MCF 10A (cell line): ENCODE data around the gene IPO13. TPM values are rescaled to one million over a fixed set of nuclear protein-coding genes. Genes with fewer than 3 reads are reported as not detected.

Source experiments
- BruUV-seq: library from RNA; stranded (reverse); fragments of 400-500 nt; replicated peaks from 2 replicates; lab custom pipeline; 2021; lab: Mats Ljungman, UMichigan
- CTCF ChIA-PET: fragments of 300-600 bp; sonication (Branson Sonifier 250); formaldehyde crosslinking; extraction: SDS; loops from one replicate; lab custom pipeline; 2021; ENCODE audit warnings: antibody characterized with exemption, inconsistent platforms; lab: Yijun Ruan, JAX
- POLR2A ChIA-PET: fragments of 300-600, 350-650 bp; sonication (Branson Sonifier 250); formaldehyde crosslinking; extraction: SDS; loops from one replicate; lab custom pipeline; 2020; ENCODE audit warnings: antibody characterized with exemption, inconsistent platforms; lab: Yijun Ruan, JAX
- DNase-seq: peaks from one replicate; pipeline ENCODE4 v3.0.0-alpha.2; 2018; ENCODE audit not compliant: unreplicated experiment
- H3K27ac Mint-ChIP-seq: one replicate; pipeline ENCODE4 v1.8.0; 2022; ENCODE audit warnings: mild to moderate bottlenecking, low read depth, mixed read lengths; ENCODE audit not compliant: unreplicated experiment
- H3K27me3 Mint-ChIP-seq: one replicate; pipeline ENCODE4 v1.8.0; 2022; ENCODE audit warnings: mixed read lengths; ENCODE audit not compliant: insufficient read depth, unreplicated experiment
- H3K36me3 Mint-ChIP-seq: one replicate; pipeline ENCODE4 v1.8.0; 2022; ENCODE audit warnings: mild to moderate bottlenecking, moderate library complexity, mixed read lengths; ENCODE audit not compliant: insufficient read depth, unreplicated experiment
- H3K4me1 Mint-ChIP-seq: one replicate; pipeline ENCODE4 v1.8.0; 2022; ENCODE audit warnings: mixed read lengths; ENCODE audit not compliant: insufficient read depth, unreplicated experiment
- H3K4me3 Mint-ChIP-seq: one replicate; pipeline ENCODE4 v1.8.0; 2022; ENCODE audit warnings: mild to moderate bottlenecking, moderate library complexity, mixed read lengths; ENCODE audit not compliant: unreplicated experiment
- H3K9me3 Mint-ChIP-seq: one replicate; pipeline ENCODE4 v1.8.0; 2022; ENCODE audit warnings: mixed read lengths; ENCODE audit not compliant: unreplicated experiment
- intact Hi-C: fragments of 100-400 bp; cut with micrococcal nuclease; formaldehyde crosslinking; loops from 2 replicates; pipeline ENCODE4 v1.14.1; 2022
- total RNA-seq: library from RNA; stranded (reverse); gene quantifications from 2 replicates; pipeline ENCODE4 v1.2.3, GENCODE V29; 2022
- TF ChIP-seq, protein P1 (sequence below): fragments of 200-600 bp; IDR thresholded peaks from one replicate; pipeline ENCODE4 v1.8.0; 2022; ENCODE audit warnings: antibody characterized with exemption, mild to moderate bottlenecking; ENCODE audit not compliant: unreplicated experiment

IPO13 gene
- total RNA-seq, 1 experiment from 2014 or later, result 23.9 TPM

DNA sequence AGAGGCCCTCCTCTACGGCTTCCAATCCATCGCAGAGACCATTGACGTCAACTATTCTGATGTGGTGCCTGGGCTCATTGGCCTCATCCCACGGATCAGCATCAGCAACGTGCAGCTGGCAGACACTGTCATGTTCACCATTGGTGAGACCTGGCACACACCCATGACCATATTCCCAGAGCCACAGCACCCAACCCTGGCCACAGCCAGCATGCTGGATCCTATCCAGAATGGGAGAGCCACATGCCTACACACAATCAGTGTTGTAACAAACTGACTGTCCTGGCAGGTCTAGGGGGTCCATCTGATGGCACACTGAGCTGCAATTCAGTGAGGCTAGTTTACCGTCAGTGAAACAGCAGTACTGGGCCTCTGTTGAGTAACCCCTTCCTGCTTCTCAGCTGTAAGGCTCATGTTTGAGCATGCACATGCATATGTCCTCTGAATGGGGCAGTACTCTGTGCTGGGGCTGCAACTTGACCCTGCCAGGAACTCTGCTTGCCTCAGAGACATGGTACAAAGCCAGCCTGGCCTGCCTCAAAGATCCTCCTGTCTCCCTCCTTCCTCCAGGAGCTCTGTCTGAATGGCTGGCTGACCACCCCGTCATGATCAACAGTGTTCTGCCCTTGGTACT is 10.8 kb downstream of the IPO13 start:
- TF ChIP-seq, protein P1, sequence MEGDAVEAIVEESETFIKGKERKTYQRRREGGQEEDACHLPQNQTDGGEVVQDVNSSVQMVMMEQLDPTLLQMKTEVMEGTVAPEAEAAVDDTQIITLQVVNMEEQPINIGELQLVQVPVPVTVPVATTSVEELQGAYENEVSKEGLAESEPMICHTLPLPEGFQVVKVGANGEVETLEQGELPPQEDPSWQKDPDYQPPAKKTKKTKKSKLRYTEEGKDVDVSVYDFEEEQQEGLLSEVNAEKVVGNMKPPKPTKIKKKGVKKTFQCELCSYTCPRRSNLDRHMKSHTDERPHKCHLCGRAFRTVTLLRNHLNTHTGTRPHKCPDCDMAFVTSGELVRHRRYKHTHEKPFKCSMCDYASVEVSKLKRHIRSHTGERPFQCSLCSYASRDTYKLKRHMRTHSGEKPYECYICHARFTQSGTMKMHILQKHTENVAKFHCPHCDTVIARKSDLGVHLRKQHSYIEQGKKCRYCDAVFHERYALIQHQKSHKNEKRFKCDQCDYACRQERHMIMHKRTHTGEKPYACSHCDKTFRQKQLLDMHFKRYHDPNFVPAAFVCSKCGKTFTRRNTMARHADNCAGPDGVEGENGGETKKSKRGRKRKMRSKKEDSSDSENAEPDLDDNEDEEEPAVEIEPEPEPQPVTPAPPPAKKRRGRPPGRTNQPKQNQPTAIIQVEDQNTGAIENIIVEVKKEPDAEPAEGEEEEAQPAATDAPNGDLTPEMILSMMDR, result no peak
- CTCF ChIA-PET, result interaction anchor here (1.3 to 1.4 kb wide), 2 partner anchors 12 to 84 kb away, joined by 3 to 4 read pairs; no protein-coding TSS in a partner anchor
- H3K36me3 Mint-ChIP-seq, result peaks cover 7% of the 10 kb centered on the region
- BruUV-seq, result no TSS peak
- H3K4me3 Mint-ChIP-seq, result no peak overlapping the region
- no peaks in the 10 kb centered on the region for H3K9me3 Mint-ChIP-seq
- POLR2A ChIA-PET, result no interaction called here
- no peaks in the 10 kb centered on the region for H3K27me3 Mint-ChIP-seq
- intact Hi-C loops, result no loop called here
- no peak overlapping the region for H3K27ac Mint-ChIP-seq
- no peaks in the 10 kb centered on the region for H3K4me1 Mint-ChIP-seq
- no peak for DNase-seq

DNA sequence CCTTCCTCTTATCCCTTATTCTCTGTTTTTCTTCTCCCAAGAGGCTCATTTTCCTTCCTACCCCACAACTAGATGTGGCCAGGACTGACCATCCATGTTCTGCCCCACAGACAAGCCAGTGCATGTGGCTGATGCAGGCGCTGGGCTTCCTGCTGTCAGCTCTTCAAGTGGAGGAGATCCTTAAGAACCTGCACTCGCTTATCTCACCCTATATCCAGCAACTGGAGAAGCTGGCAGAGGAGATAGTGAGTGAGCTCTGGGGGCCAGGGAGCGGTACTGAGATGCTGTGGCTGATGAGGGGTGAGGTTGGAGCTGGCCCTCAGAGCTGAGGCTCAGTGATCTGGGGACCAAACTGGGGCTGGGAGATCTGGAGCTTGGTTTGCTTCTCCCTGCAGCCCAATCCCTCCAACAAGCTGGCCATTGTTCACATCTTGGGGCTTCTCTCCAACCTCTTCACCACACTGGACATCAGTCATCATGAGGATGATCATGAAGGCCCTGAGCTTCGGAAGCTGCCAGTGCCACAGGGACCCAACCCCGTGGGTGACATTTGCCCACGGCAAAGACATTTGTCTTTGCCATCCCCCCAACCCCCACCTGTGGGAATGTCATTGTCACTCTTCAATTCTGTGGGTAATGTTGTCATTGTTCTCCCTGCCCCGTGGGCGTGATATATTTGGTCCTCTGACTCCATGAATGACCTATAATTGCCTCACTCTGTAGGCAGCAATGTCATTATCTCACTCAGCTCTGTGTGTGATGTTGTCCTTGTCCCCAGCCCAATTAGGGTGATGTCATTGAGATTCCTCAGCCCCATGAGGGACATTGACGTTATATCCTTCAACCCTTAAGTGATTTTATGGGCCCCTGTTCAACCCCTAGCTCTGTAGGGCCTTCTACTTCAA is 11.9 kb downstream of the IPO13 start:
- TF ChIP-seq, protein P1, result no peak
- POLR2A ChIA-PET, result no interaction called here

DNA sequence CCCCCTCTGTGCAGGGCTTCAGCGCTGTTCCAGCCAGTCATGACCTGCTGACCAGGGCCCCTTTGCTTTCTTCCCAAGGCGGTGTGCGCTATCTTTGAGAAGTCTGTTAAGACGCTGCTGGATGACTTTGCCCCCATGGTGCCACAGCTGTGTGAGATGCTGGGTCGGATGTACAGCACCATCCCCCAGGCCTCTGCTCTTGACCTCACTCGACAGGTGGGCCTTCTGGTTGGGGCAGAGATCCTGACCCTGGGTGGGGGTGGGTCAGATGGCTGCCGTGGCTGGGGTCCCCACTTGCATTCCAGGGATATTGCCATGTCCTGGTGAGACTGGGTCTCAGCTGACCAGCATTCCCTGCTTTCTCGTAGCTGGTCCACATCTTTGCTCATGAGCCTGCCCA is 14.0 kb downstream of the IPO13 start:
- intact Hi-C loops, result no loop called here
- H3K4me3 Mint-ChIP-seq, result no peak overlapping the region
- TF ChIP-seq, protein P1, result no peak
- H3K36me3 Mint-ChIP-seq, result peaks cover 12% of the 10 kb centered on the region
- DNase-seq, result no peak
- no peaks in the 10 kb centered on the region for H3K27me3 Mint-ChIP-seq
- ChIA-PET POLR2A (interaction anchor here (0.6 kb wide), 1 partner anchor 76 kb away, joined by 3 read pairs; no protein-coding TSS in a partner anchor), CTCF (interaction anchor here (0.6 to 1.0 kb wide), 2 partner anchors 87 to 257 kb away, joined by 3 to 4 read pairs; no protein-coding TSS in a partner anchor)
- no peaks in the 10 kb centered on the region for H3K9me3 Mint-ChIP-seq
- no TSS peak for BruUV-seq
- no peak overlapping the region for H3K27ac Mint-ChIP-seq
- no peaks in the 10 kb centered on the region for H3K4me1 Mint-ChIP-seq

More for the DNA sequence above, 11.9 kb downstream of the IPO13 start:
- Mint-ChIP-seq H3K4me3 (no peak overlapping the region), H3K36me3 (peaks cover 12% of the 10 kb centered on the region), H3K27ac (no peak overlapping the region), H3K4me1 (no peaks in the 10 kb centered on the region), H3K9me3 (no peaks in the 10 kb centered on the region), H3K27me3 (no peaks in the 10 kb centered on the region)
- no TSS peak for BruUV-seq
- intact Hi-C loops, result no loop called here
- CTCF ChIA-PET, result interaction anchor here (0.6 to 1.4 kb wide), 3 partner anchors 9 to 26 kb away, joined by 3 to 4 read pairs (median 3); no protein-coding TSS in a partner anchor
- DNase-seq, result no peak

DNA sequence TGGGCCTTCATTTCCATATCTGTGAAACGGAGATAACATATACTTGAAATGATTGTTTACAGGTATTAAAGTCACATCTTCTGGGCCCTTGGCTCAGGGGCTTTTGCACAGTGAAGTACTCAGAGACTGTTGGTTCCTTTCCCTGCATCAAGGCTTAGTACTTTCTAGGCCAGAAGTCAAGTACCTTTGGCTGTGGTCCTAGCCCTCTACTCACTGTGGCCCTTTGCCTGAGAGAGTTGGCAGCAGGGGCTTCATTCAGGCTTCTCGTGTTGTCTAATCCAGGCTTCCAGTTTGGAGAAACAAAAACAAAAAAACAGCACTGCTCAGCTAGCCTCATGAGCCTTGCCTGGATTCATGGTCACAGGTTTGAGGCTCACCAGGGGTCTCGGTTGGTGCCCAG is 14.9 kb downstream of the IPO13 start:
- POLR2A ChIA-PET, result no interaction called here
- no peak for DNase-seq
- CTCF ChIA-PET, result interaction anchor here (1.7 kb wide), 1 partner anchor 27 kb away, joined by 10 read pairs; no protein-coding TSS in a partner anchor
- Mint-ChIP-seq H3K4me3 (no peak overlapping the region), H3K4me1 (no peaks in the 10 kb centered on the region), H3K27me3 (no peaks in the 10 kb centered on the region), H3K36me3 (peaks cover 12% of the 10 kb centered on the region), H3K9me3 (no peaks in the 10 kb centered on the region), H3K27ac (no peak overlapping the region)
- intact Hi-C loops, result no loop called here
- no TSS peak for BruUV-seq
- TF ChIP-seq, protein P1, result no peak
